GM15510 (cell line): Measurements from ENCODE around the gene MAPKAP1.

Experiments used
- POLR2A ChIP-seq: IDR thresholded peaks from 3 replicates; pipeline ENCODE4 v1.6.1; 2011; ENCODE audit warnings: borderline replicate concordance; ENCODE audit not compliant: insufficient read length; ENCODE audit errors: extremely low read depth

Gene MAPKAP1

GRCh38 chr9:125425901-125426515 is 281.0 kb downstream of the MAPKAP1 start:
- no peak for TF ChIP-seq POLR2A

GRCh38 chr9:125425170-125425897 is 281.7 kb downstream of the MAPKAP1 start:
- no peak for TF ChIP-seq POLR2A

GRCh38 chr9:125423964-125424363 is 283.0 kb downstream of the MAPKAP1 start:
- no peak for TF ChIP-seq POLR2A

GRCh38 chr9:125422853-125423252 is 284.2 kb downstream of the MAPKAP1 start:
- no peak for TF ChIP-seq POLR2A

GRCh38 chr9:125421591-125422181 is 285.3 kb downstream of the MAPKAP1 start:
- TF ChIP-seq POLR2A: no peak

GRCh38 chr9:125421166-125421565 is 285.8 kb downstream of the MAPKAP1 start:
- TF ChIP-seq POLR2A: no peak

GRCh38 chr9:125418404-125418803 is 288.6 kb downstream of the MAPKAP1 start:
- TF ChIP-seq POLR2A: no peak

GRCh38 chr9:125416517-125416916 is 290.5 kb downstream of the MAPKAP1 start:
- TF ChIP-seq POLR2A: no peak

- no peak for TF ChIP-seq POLR2A
Observed at GRCh38 chr9:125415583-125416460, 291.2 kb downstream of the MAPKAP1 start.

- TF ChIP-seq POLR2A: no peak
Observed at GRCh38 chr9:125413579-125413978, 293.4 kb downstream of the MAPKAP1 start.

- TF ChIP-seq POLR2A: no peak
Observed at GRCh38 chr9:125412166-125412565, 294.8 kb downstream of the MAPKAP1 start.

GRCh38 chr9:125411171-125411756 is 295.7 kb downstream of the MAPKAP1 start:
- no peak for TF ChIP-seq POLR2A

GRCh38 chr9:125410522-125410894 is 296.5 kb downstream of the MAPKAP1 start:
- TF ChIP-seq POLR2A: no peak

GRCh38 chr9:125409637-125410521 is 297.1 kb downstream of the MAPKAP1 start:
- TF ChIP-seq POLR2A: no peak
